Smooth muscle cell (in vitro differentiated cells): Measurements from ENCODE around the gene CD28. TPM values are rescaled to one million over a fixed set of nuclear protein-coding genes. Genes with fewer than 3 reads are reported as not detected.

Source experiments
- DNase-seq: peaks from one replicate; lab custom pipeline; 2025; ENCODE audit not compliant: unreplicated experiment; lab: John Stamatoyannopoulos, UW
- H2AFZ ChIP-seq: fragments of 200-600 bp; sonication (generic); 2 replicates; pipeline ENCODE4 v1.6.0; 2016; ENCODE audit warnings: antibody characterized with exemption, low read depth, mild to moderate bottlenecking
- H3F3A ChIP-seq: fragments of 200-600 bp; sonication (generic); 2 replicates; pipeline ENCODE4 v1.6.0; 2017; ENCODE audit warnings: antibody characterized with exemption, low read depth
- H3K27ac ChIP-seq: fragments of 200-600 bp; sonication (generic); 2 replicates; pipeline ENCODE4 v1.5.1; 2016; ENCODE audit warnings: low read depth, mild to moderate bottlenecking
- H3K27me3 ChIP-seq: fragments of 200-600 bp; sonication (generic); 2 replicates; pipeline ENCODE4 v1.6.1; 2016; ENCODE audit warnings: low read depth, mild to moderate bottlenecking
- H3K36me3 ChIP-seq: fragments of 200-600 bp; sonication (generic); 2 replicates; pipeline ENCODE4 v1.5.1; 2016; ENCODE audit warnings: low read depth
- H3K4me1 ChIP-seq: fragments of 200-600 bp; sonication (generic); 2 replicates; pipeline ENCODE4 v1.5.1; 2016; ENCODE audit warnings: low read depth
- H3K4me2 ChIP-seq: fragments of 200-600 bp; sonication (generic); 2 replicates; pipeline ENCODE4 v1.6.0; 2016; ENCODE audit warnings: mild to moderate bottlenecking
- H3K4me3 ChIP-seq: fragments of 200-600 bp; sonication (generic); 2 replicates; pipeline ENCODE4 v1.5.1; 2016; ENCODE audit warnings: mild to moderate bottlenecking
- H3K79me2 ChIP-seq: fragments of 200-600 bp; sonication (generic); 2 replicates; pipeline ENCODE4 v1.6.0; 2016; ENCODE audit warnings: low read depth, mild to moderate bottlenecking
- H3K9ac ChIP-seq: fragments of 200-600 bp; sonication (generic); 2 replicates; pipeline ENCODE4 v1.6.0; 2016; ENCODE audit warnings: low read depth
- H3K9me3 ChIP-seq: fragments of 200-600 bp; sonication (generic); replicated peaks from 2 replicates; pipeline ENCODE4 v1.5.1; 2016; ENCODE audit warnings: low read depth
- H4K20me1 ChIP-seq: fragments of 200-600 bp; sonication (generic); 2 replicates; pipeline ENCODE4 v1.6.0; 2016; ENCODE audit warnings: low read depth
- CTCF ChIP-seq: fragments of 200-600 bp; sonication (generic); IDR thresholded peaks from 2 replicates; pipeline ENCODE4 v1.5.1; 2017; ENCODE audit warnings: borderline replicate concordance, mild to moderate bottlenecking, antibody characterized with exemption; ENCODE audit not compliant: insufficient read depth, poor library complexity, severe bottlenecking
- WGBS: methylation state at CpG from one replicate; pipeline ENCODE4 v1.1.7; 2016; ENCODE audit warnings: low lambda C conversion rate; 5-methylcytosine and 5-hydroxymethylcytosine counted together
- polyA plus RNA-seq: library from polyadenylated mRNA; unstranded; fragments of >200 nt; fragmentation: Nextera tagmentation; extraction: Ambion mirVana; gene quantifications from 2 replicates; pipeline ENCODE4 v1.2.1, GENCODE V29; 2016
- total RNA-seq: library from RNA; depleted of rRNA; stranded (reverse); fragments of >200 nt; gene quantifications from 2 replicates; pipeline ENCODE4 v1.2.3, GENCODE V29; 2014

The CD28 gene
- total and polyA plus RNA-seq, 2 experiments from 2014 or later, result not detected

DNA sequence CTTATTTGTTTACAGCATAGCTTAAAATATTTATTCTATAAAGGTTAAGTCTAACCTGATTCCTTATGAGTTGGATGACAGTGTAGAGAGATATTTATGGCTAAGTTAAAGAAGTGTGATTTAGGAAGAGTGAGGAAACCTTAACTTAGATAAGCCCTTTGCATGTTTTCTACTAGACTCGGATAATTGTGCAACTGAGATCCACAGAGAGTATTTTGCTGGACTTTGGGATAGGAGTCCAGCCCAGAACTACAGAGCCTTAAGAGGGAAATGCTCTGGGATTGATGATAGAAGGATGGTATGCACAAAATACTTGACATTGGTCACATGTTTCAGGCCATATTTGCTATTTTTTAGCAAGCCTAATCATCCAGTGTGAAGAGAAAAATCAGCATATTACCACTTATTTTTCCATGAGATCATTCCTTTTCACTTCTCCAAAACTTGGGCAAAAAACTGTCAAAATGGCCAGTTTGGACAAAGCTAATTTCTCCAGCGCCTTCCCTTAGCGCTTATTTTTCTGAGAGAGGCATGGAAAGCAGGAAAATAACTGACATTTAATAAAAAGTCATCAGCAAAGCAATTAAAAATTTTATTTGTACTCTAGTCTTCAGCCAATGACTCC is 3.1 kb downstream of the CD28 start:
- H3K27ac ChIP-seq, result no peak overlapping the region
- H3K27me3 ChIP-seq, result no peaks in the 10 kb centered on the region
- peaks cover 6% of the 10 kb centered on the region for H3K4me1 ChIP-seq
- no peak overlapping the region for H2AFZ ChIP-seq
- H3K9ac ChIP-seq, result no peak overlapping the region
- no peak for DNase-seq
- no peaks in the 10 kb centered on the region for H4K20me1 ChIP-seq
- no peak overlapping the region for H3K4me3 ChIP-seq
- no peak for TF ChIP-seq CTCF
- no peaks in the 10 kb centered on the region for H3K9me3 ChIP-seq
- no peaks in the 10 kb centered on the region for H3F3A ChIP-seq
- no peak overlapping the region for H3K4me2 ChIP-seq
- no peaks in the 10 kb centered on the region for H3K36me3 ChIP-seq
- H3K79me2 ChIP-seq, result no peaks in the 10 kb centered on the region
- 81% methylated on average over 3 of the region's 3 CpGs for WGBS

DNA sequence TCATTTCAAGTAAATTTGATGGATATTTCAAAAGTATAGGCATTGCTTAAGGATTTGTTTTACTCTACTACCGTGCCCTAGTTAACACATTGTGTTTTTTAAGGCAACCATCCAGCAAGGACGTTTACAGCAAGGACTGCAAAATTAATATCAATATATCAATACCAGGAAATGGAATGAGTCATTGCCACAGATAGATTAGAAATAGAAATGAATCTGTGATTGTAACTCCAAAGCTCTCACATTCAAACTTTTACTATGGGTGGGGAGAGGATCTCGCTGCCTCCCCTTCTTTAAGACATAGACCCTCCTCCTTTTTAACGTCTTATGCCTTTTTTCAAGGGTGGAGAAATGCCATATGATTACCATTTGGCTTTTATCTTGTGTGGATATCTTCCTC is 3.8 kb downstream of the CD28 start:
- no peaks in the 10 kb centered on the region for H3F3A ChIP-seq
- H3K4me3 ChIP-seq, result no peak overlapping the region
- H3K27me3 ChIP-seq, result no peaks in the 10 kb centered on the region
- H3K36me3 ChIP-seq, result no peaks in the 10 kb centered on the region
- no peak overlapping the region for H3K9ac ChIP-seq
- H3K27ac ChIP-seq, result no peak overlapping the region
- DNase-seq, result no peak
- 82% methylated on average over 4 of the region's 4 CpGs for WGBS
- no peak overlapping the region for H2AFZ ChIP-seq
- H3K4me2 ChIP-seq, result no peak overlapping the region
- TF ChIP-seq CTCF, result no peak
- H3K4me1 ChIP-seq, result peaks cover 6% of the 10 kb centered on the region
- H3K9me3 ChIP-seq, result no peaks in the 10 kb centered on the region
- no peaks in the 10 kb centered on the region for H4K20me1 ChIP-seq
- no peaks in the 10 kb centered on the region for H3K79me2 ChIP-seq

DNA sequence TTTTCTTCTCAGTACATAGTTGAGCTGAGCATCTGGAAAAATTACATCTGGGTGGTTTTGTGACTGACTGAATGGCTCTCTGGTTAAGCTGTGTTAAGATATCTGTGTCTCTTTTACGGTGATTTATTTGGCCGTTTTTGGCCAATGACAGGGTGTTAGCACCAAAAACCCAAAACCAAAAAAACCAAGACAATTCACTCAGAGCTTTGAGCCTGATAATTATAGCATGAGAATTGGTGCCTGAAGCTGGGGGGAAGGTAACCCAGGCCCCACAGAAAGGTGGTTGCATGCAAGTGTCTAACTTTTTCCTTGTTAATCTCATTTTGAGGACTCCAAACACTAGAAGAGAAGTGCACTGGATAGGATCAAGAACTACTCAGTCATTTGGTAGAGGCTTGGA is 4.5 kb downstream of the CD28 start:
- Histone ChIP-seq H3K4me2 (no peak overlapping the region), H3K36me3 (no peaks in the 10 kb centered on the region), H2AFZ (no peak overlapping the region), H3F3A (no peaks in the 10 kb centered on the region), H3K27me3 (no peaks in the 10 kb centered on the region), H3K9ac (no peak overlapping the region), H3K4me3 (no peak overlapping the region), H3K4me1 (peaks cover 6% of the 10 kb centered on the region), H3K27ac (no peak overlapping the region), H3K9me3 (no peaks in the 10 kb centered on the region), H4K20me1 (no peaks in the 10 kb centered on the region), H3K79me2 (no peaks in the 10 kb centered on the region)
- WGBS, result 45% methylated on average over 2 of the region's 2 CpGs
- no peak for TF ChIP-seq CTCF
- no peak for DNase-seq

- TF ChIP-seq CTCF, result no peak
- no peaks in the 10 kb centered on the region for H3K79me2 ChIP-seq
- no peak for DNase-seq
- no peaks in the 10 kb centered on the region for H3F3A ChIP-seq
- H2AFZ ChIP-seq, result no peak overlapping the region
- H3K36me3 ChIP-seq, result no peaks in the 10 kb centered on the region
- no peak overlapping the region for H3K4me3 ChIP-seq
- peaks cover 6% of the 10 kb centered on the region for H3K4me1 ChIP-seq
- WGBS, result 92% methylated on average over 3 of the region's 3 CpGs
- H3K9ac ChIP-seq, result no peak overlapping the region
- H3K4me2 ChIP-seq, result no peak overlapping the region
- no peaks in the 10 kb centered on the region for H3K9me3 ChIP-seq
- H4K20me1 ChIP-seq, result no peaks in the 10 kb centered on the region
- no peak overlapping the region for H3K27ac ChIP-seq
- H3K27me3 ChIP-seq, result no peaks in the 10 kb centered on the region
These were observed 5.0 kb downstream of the CD28 start for GRCh38 chr2:203711399-203711798.
